HG03439 (cell line): ENCODE measurements around the gene PPM1H.

Experiments used
- ATAC-seq: cut with Tn5 transposase; IDR thresholded peaks from one replicate; pipeline ENCODE4 v1.9.1; 2021; ENCODE audit warnings: mild to moderate bottlenecking, moderate library complexity; ENCODE audit not compliant: unreplicated experiment

The PPM1H gene

GRCh38 chr12:62656591-62657362 is 278.2 kb downstream of the PPM1H start:
- no peak for ATAC-seq

- ATAC-seq = no peak
Observed at GRCh38 chr12:62655666-62656151, 279.2 kb downstream of the PPM1H start.

GRCh38 chr12:62654326-62655241 is 280.4 kb downstream of the PPM1H start:
- no peak for ATAC-seq

- no peak for ATAC-seq
Observed at GRCh38 chr12:62653740-62654139, 281.2 kb downstream of the PPM1H start.

GRCh38 chr12:62653304-62653703 is 281.6 kb downstream of the PPM1H start:
- no peak for ATAC-seq

- ATAC-seq = no peak
Observed at GRCh38 chr12:62651138-62651537, 283.8 kb downstream of the PPM1H start.

- ATAC-seq = no peak
Observed at GRCh38 chr12:62649412-62650138, 285.4 kb downstream of the PPM1H start.

GRCh38 chr12:62647586-62647985 is 287.4 kb downstream of the PPM1H start:
- no peak for ATAC-seq

- no peak for ATAC-seq
Observed at GRCh38 chr12:62646566-62646965, 288.4 kb downstream of the PPM1H start.

- no peak for ATAC-seq
Observed at GRCh38 chr12:62643486-62643885, 291.5 kb downstream of the PPM1H start.

GRCh38 chr12:62642486-62642885 is 292.5 kb downstream of the PPM1H start:
- no peak for ATAC-seq

GRCh38 chr12:62640910-62641448 is 294.0 kb downstream of the PPM1H start:
- peak; percentile 92 for ATAC-seq

GRCh38 chr12:62637679-62638078 is 297.3 kb downstream of the PPM1H start:
- no peak for ATAC-seq

- ATAC-seq = no peak
Observed at GRCh38 chr12:62635649-62636048, 299.3 kb downstream of the PPM1H start.

- ATAC-seq = no peak
Observed at GRCh38 chr12:62632411-62632918, 302.5 kb downstream of the PPM1H start.

GRCh38 chr12:62631471-62632410 is 303.2 kb downstream of the PPM1H start:
- no peak for ATAC-seq

GRCh38 chr12:62629971-62630739 is 304.8 kb downstream of the PPM1H start:
- ATAC-seq = no peak

- no peak for ATAC-seq
Observed at GRCh38 chr12:62629413-62629812, 305.5 kb downstream of the PPM1H start.

GRCh38 chr12:62627181-62627580 is 307.8 kb downstream of the PPM1H start:
- ATAC-seq = no peak
